A673 (cell line): ENCODE measurements around the gene SLC25A20.

Experiments
- EZH2 ChIP-seq: fragments of 200-600 bp; sonication (generic); IDR thresholded peaks from 2 replicates; pipeline ENCODE4 v1.6.1; 2017; ENCODE audit warnings: borderline replicate concordance, low read depth, mild to moderate bottlenecking, mixed read lengths, antibody characterized with exemption, low read length; ENCODE audit not compliant: poor library complexity, severe bottlenecking
- TF ChIP-seq, protein P1 (sequence below): fragments of 300-800, 200-600 bp; sonication (generic); conservative IDR thresholded peaks from 2 replicates; pipeline ENCODE4 v1.5.1; 2017; ENCODE audit warnings: low read depth, mild to moderate bottlenecking, antibody characterized with exemption, low read length, moderate library complexity, mixed read lengths

- TF ChIP-seq, protein P1, sequence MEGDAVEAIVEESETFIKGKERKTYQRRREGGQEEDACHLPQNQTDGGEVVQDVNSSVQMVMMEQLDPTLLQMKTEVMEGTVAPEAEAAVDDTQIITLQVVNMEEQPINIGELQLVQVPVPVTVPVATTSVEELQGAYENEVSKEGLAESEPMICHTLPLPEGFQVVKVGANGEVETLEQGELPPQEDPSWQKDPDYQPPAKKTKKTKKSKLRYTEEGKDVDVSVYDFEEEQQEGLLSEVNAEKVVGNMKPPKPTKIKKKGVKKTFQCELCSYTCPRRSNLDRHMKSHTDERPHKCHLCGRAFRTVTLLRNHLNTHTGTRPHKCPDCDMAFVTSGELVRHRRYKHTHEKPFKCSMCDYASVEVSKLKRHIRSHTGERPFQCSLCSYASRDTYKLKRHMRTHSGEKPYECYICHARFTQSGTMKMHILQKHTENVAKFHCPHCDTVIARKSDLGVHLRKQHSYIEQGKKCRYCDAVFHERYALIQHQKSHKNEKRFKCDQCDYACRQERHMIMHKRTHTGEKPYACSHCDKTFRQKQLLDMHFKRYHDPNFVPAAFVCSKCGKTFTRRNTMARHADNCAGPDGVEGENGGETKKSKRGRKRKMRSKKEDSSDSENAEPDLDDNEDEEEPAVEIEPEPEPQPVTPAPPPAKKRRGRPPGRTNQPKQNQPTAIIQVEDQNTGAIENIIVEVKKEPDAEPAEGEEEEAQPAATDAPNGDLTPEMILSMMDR = no peak
- no peak for TF ChIP-seq EZH2
Observed at GRCh38 chr3:48929358-48930035, 30.8 kb upstream of the SLC25A20 start.
